ENCODE data around the gene TMEM89. TPM values are rescaled to one million over a fixed set of nuclear protein-coding genes. Genes with fewer than 3 reads are reported as not detected.
A peak's percentile ranks its signal among the peaks of the same experiment; 100 is the strongest.

The TMEM89 gene
- total RNA-seq, 2 donors from 2014 or later: not detected

DNA sequence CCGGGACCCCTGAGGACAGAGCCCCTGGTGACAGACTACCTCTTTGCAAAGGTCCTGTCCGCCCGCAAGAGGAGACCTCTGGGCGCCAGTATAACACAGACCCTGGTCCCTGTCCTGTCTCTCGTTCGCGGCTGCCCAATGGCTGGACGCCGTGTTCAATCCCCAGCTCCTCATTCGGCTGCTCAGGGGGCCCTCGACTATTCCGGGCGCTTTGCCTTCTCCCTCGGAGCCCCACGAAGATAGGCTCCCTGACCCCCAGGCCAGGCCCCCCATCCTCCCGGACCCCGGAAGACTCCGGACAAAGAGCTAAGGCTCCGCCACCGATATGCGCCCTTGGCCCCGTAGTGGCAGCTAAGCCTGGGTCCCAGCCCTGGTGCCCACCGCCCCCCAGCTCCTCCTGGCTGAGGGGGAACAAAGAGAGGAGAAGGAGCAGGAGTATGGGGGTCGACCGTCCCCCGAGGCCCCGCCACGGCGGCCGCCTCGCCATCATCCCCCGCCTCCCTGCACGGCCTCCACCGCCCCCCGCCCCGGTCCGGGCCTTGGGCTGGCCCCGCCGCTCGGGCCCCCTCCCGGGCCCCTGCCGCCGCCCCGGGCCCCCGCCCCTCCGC is 40.7 kb upstream of the TMEM89 start:
- Histone ChIP-seq H3K9me3 (no peaks in the 10 kb centered on the region), H3K27ac (peak overlapping the region in 1 of 2 donors; percentile 84), H3K36me3 (no peaks in the 10 kb centered on the region), H3K27me3 (no peaks in the 10 kb centered on the region), H3K4me3 (peak overlapping the region; percentile 48 to 59), H3K4me1 (peaks cover 0 to 39% of the 10 kb centered on the region in 2 donors)
- TF ChIP-seq, protein P1, sequence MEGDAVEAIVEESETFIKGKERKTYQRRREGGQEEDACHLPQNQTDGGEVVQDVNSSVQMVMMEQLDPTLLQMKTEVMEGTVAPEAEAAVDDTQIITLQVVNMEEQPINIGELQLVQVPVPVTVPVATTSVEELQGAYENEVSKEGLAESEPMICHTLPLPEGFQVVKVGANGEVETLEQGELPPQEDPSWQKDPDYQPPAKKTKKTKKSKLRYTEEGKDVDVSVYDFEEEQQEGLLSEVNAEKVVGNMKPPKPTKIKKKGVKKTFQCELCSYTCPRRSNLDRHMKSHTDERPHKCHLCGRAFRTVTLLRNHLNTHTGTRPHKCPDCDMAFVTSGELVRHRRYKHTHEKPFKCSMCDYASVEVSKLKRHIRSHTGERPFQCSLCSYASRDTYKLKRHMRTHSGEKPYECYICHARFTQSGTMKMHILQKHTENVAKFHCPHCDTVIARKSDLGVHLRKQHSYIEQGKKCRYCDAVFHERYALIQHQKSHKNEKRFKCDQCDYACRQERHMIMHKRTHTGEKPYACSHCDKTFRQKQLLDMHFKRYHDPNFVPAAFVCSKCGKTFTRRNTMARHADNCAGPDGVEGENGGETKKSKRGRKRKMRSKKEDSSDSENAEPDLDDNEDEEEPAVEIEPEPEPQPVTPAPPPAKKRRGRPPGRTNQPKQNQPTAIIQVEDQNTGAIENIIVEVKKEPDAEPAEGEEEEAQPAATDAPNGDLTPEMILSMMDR (IDR thresholded peaks at IDR 0.05): no peak
- no peak for DNase-seq (ENCODE audit: low spot score)

GRCh38 chr3:48661501-48662144 is 40.1 kb upstream of the TMEM89 start:
- H3K4me3 ChIP-seq: peak overlapping the region; percentile 24 to 47
- H3K36me3 ChIP-seq: no peaks in the 10 kb centered on the region

GRCh38 chr3:48660800-48661400 is 39.3 kb upstream of the TMEM89 start:
- no peaks in the 10 kb centered on the region for H3K9me3 ChIP-seq
- TF ChIP-seq, protein P1 (IDR thresholded peaks at IDR 0.05): no peak
- peaks cover 0 to 52% of the 10 kb centered on the region in 2 donors for H3K4me1 ChIP-seq
- no peak overlapping the region for H3K27ac ChIP-seq
- H3K27me3 ChIP-seq: no peaks in the 10 kb centered on the region
- no peak for DNase-seq (ENCODE audit: low spot score)
- H3K36me3 ChIP-seq: no peaks in the 10 kb centered on the region
- H3K4me3 ChIP-seq: peak overlapping the region in 1 of 2 donors; percentile 47

More at GRCh38 chr3:48661501-48662144, 40.1 kb upstream of the TMEM89 start:
- no peak overlapping the region for H3K27ac ChIP-seq
- no peaks in the 10 kb centered on the region for H3K27me3 ChIP-seq
- peaks cover 0 to 45% of the 10 kb centered on the region in 2 donors for H3K4me1 ChIP-seq
- no peaks in the 10 kb centered on the region for H3K9me3 ChIP-seq
- peak; percentile 76 for DNase-seq (ENCODE audit: low spot score)
- TF ChIP-seq, protein P1 (IDR thresholded peaks at IDR 0.05): peak in 1 of 2 donors; percentile 31

- no peaks in the 10 kb centered on the region for H3K9me3 ChIP-seq
- TF ChIP-seq, protein P1 (IDR thresholded peaks at IDR 0.05): no peak
- H3K27me3 ChIP-seq: no peaks in the 10 kb centered on the region
- H3K4me1 ChIP-seq: peaks cover 0 to 32% of the 10 kb centered on the region in 2 donors
- no peak for DNase-seq (ENCODE audit: low spot score)
- no peaks in the 10 kb centered on the region for H3K36me3 ChIP-seq
- peak overlapping the region; percentile 68 to 70 for H3K27ac ChIP-seq
- H3K4me3 ChIP-seq: peak overlapping the region in 1 of 2 donors; percentile 69
Observed at GRCh38 chr3:48656841-48657281, 35.3 kb upstream of the TMEM89 start.

- H3K9me3 ChIP-seq: no peaks in the 10 kb centered on the region
- H3K27ac ChIP-seq: peak overlapping the region; percentile 68 to 70
- no peaks in the 10 kb centered on the region for H3K36me3 ChIP-seq
- H3K4me3 ChIP-seq: peak overlapping the region; percentile 46 to 69
- TF ChIP-seq, protein P1 (IDR thresholded peaks at IDR 0.05): peak; percentile 49 to 82
- H3K4me1 ChIP-seq: peaks cover 0 to 26% of the 10 kb centered on the region in 2 donors
- no peaks in the 10 kb centered on the region for H3K27me3 ChIP-seq
- peak; percentile 77 for DNase-seq (ENCODE audit: low spot score)
Observed at GRCh38 chr3:48656061-48656840, 34.7 kb upstream of the TMEM89 start.

Data from right atrium auricular region (tissue), 2 donors.